Neuron (in vitro differentiated cells): ENCODE results near the gene EHBP1.

Experiments
- H2AFZ ChIP-seq: one replicate; pipeline ENCODE4 v1.6.1; 2013; ENCODE audit warnings: low read depth, mild to moderate bottlenecking, inconsistent platforms, low read length, moderate library complexity
- H3K27me3 ChIP-seq: one replicate; pipeline ENCODE4 v1.6.1; 2013; ENCODE audit warnings: low read length; ENCODE audit not compliant: insufficient read depth
- H3K36me3 ChIP-seq: one replicate; pipeline ENCODE4 v1.6.1; 2013; ENCODE audit warnings: low read length; ENCODE audit not compliant: insufficient read depth
- H3K4me1 ChIP-seq: one replicate; pipeline ENCODE4 v1.6.1; 2013; ENCODE audit warnings: low read length; ENCODE audit not compliant: insufficient read depth
- H3K4me3 ChIP-seq: 2 replicates; pipeline ENCODE4 v1.5.1; 2013; ENCODE audit warnings: mild to moderate bottlenecking, low read length, moderate library complexity
- H3K9me3 ChIP-seq: one replicate; pipeline ENCODE4 v1.6.1; 2013; ENCODE audit warnings: low read length

EHBP1 gene

GRCh38 chr2:62831729-62832128 lies 126.2 kb downstream of the EHBP1 start:
- H3K4me1 ChIP-seq: no peaks in the 10 kb centered on the region
- H2AFZ ChIP-seq: no peak overlapping the region
- H3K27me3 ChIP-seq: no peaks in the 10 kb centered on the region
- peaks cover 19% of the 10 kb centered on the region for H3K36me3 ChIP-seq
- peaks cover 11% of the 10 kb centered on the region for H3K9me3 ChIP-seq
- no peak overlapping the region for H3K4me3 ChIP-seq

DNA sequence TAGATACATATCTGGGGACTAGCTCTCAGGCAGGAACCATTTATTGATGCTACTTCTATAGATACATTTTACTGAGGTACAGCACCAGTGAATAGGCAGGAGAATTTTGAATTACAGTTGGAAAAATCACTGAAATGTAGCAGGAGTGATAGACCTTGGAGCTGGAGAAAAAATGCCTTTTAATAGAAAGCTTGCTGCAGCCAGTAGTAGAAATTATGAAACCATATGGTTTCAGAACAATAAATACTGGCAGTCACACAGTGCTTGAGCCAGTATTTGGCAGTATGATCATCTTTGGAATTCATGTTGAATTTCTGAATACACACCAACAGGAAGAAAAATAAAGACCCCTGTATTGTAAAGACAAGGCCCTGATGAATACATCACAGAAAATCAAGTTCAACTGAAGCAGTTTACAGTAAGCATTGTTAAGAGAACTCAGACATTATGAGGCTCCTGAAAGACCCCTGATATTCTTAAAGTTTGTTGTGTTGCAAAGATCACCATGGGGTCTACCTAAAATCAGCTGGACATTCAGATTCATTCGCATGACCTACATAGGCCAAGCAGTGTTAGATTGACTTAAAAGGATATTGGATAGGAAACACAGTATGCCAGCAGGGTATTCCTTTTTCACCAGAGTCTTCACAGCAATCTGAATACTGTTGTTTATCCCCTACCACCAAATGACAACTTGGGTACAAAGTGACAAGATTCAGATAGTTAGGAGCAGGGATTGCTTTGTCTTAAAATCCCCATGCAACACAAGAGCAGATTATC lies 139.0 kb downstream of the EHBP1 start:
- H3K36me3 ChIP-seq: no peaks in the 10 kb centered on the region
- H2AFZ ChIP-seq: no peak overlapping the region
- no peaks in the 10 kb centered on the region for H3K9me3 ChIP-seq
- H3K27me3 ChIP-seq: no peaks in the 10 kb centered on the region
- no peak overlapping the region for H3K4me3 ChIP-seq
- H3K4me1 ChIP-seq: no peaks in the 10 kb centered on the region

GRCh38 chr2:62845256-62845655 lies 139.7 kb downstream of the EHBP1 start:
- Histone ChIP-seq H3K4me1 (no peaks in the 10 kb centered on the region), H3K4me3 (no peak overlapping the region), H3K36me3 (no peaks in the 10 kb centered on the region), H2AFZ (no peak overlapping the region), H3K27me3 (no peaks in the 10 kb centered on the region), H3K9me3 (no peaks in the 10 kb centered on the region)

DNA sequence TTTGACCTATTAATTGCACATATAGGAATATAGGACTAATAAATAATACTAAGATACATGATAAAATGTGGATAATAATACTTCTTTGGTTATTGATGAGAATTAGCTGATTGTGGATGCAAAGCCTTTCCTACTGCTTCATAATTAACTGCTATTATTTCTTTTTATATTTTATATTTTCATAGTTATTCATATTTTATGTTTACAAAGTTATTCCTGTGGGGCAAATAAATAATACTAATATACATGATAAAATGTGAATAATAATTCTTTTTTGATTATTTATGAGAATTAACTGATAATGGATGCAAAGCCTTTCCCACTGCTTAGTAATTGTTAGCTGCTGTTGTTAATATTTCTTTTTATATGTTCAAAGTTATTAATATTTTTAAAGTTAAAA lies 146.7 kb downstream of the EHBP1 start:
- Histone ChIP-seq H3K4me1 (no peaks in the 10 kb centered on the region), H3K9me3 (peaks cover 16% of the 10 kb centered on the region), H2AFZ (no peak overlapping the region), H3K27me3 (no peaks in the 10 kb centered on the region), H3K4me3 (no peak overlapping the region), H3K36me3 (peaks cover 2% of the 10 kb centered on the region)

- Histone ChIP-seq H3K36me3 (peaks cover 8% of the 10 kb centered on the region), H3K4me1 (no peaks in the 10 kb centered on the region), H3K27me3 (no peaks in the 10 kb centered on the region), H3K9me3 (peaks cover 16% of the 10 kb centered on the region), H3K4me3 (no peak overlapping the region), H2AFZ (no peak overlapping the region)
Observed at GRCh38 chr2:62854600-62855514, 149.3 kb downstream of the EHBP1 start.

DNA sequence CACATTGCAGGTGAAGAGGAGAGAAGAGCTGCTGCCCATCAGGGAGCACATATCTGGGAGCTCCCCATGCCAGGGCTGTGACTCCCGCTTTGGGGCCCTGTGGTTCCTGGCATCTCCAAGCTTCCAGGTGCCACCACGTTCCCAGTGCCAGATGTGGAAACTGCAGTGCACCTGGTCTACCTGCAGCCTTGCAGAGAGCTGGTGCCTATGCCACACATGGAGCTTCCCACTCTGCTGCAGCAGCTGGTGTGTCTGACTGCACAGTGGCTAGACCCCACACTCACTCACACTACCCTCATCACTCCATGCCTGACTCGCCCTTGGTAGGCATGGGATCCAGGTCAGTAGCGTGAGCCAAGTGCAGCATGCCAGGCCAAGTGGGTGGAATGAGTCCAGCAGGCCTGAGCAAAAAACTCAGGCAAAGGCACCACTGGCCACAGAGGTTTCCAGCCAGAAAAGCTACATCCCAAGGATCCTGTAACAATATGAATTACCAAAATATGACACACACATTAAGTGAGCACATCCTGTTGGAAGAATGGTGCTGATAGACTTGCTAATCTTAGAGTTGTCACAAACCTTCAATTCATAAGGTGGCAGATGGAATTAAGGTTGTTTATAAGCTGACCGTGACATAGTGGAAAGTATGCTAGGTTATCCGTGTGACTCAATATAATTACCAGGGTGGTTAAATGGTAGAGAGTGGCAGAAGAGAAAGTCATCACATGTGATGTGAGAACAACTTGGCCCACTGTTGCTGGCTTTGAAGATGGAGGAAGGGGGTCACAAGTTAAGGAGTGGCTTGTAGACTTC lies 150.9 kb downstream of the EHBP1 start:
- H3K9me3 ChIP-seq: peaks cover 16% of the 10 kb centered on the region
- no peaks in the 10 kb centered on the region for H3K4me1 ChIP-seq
- no peak overlapping the region for H3K4me3 ChIP-seq
- no peaks in the 10 kb centered on the region for H3K27me3 ChIP-seq
- H3K36me3 ChIP-seq: peaks cover 9% of the 10 kb centered on the region
- no peak overlapping the region for H2AFZ ChIP-seq

- Histone ChIP-seq H3K27me3 (no peaks in the 10 kb centered on the region), H3K4me3 (no peak overlapping the region), H3K4me1 (no peaks in the 10 kb centered on the region), H3K36me3 (peaks cover 9% of the 10 kb centered on the region), H3K9me3 (peaks cover 16% of the 10 kb centered on the region), H2AFZ (no peak overlapping the region)
Observed at GRCh38 chr2:62857139-62857931, 151.8 kb downstream of the EHBP1 start.

- peaks cover 9% of the 10 kb centered on the region for H3K36me3 ChIP-seq
- no peaks in the 10 kb centered on the region for H3K27me3 ChIP-seq
- H3K9me3 ChIP-seq: peaks cover 13% of the 10 kb centered on the region
- no peaks in the 10 kb centered on the region for H3K4me1 ChIP-seq
- no peak overlapping the region for H3K4me3 ChIP-seq
- H2AFZ ChIP-seq: no peak overlapping the region
Observed at GRCh38 chr2:62858231-62858832, 152.8 kb downstream of the EHBP1 start.

DNA sequence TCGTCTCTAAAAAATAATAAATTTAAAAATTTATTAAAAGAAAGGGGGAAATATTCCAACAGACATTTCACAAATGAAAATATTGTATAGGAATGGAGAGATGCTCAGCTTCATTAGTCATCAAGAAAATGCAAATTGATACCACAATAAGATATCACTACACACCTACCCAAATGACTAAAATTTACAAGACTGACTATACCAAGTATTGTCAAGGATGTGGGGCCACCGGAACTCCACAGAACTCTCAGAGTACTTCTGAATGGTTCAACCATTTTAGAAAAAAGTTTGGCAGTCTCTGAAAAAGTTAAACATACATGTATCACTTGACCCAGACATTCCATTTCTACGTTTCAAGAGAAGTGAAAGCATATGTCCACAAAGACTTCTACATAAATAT lies 163.4 kb downstream of the EHBP1 start:
- H2AFZ ChIP-seq: no peak overlapping the region
- peaks cover 20% of the 10 kb centered on the region for H3K36me3 ChIP-seq
- H3K4me1 ChIP-seq: no peaks in the 10 kb centered on the region
- no peaks in the 10 kb centered on the region for H3K27me3 ChIP-seq
- no peaks in the 10 kb centered on the region for H3K9me3 ChIP-seq
- H3K4me3 ChIP-seq: no peak overlapping the region

DNA sequence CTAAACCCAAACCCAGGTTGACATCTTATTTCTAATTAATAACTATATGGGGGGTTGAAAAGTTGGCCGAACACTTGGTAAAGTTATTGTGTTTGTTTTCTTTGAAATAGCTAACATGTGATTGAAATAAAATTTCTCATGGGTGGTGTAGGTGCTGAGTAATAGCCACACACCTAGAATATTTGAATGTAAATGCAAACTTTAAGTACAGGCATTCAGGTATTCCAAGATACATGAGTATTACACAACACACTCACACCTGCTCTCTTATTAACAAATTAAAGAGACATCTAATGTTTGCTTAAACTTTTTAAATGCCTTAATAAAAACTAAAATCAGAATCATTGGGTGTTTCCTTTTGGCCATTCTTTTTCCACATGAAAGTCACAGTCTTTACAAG lies 165.5 kb downstream of the EHBP1 start:
- peaks cover 23% of the 10 kb centered on the region for H3K36me3 ChIP-seq
- no peaks in the 10 kb centered on the region for H3K27me3 ChIP-seq
- peaks cover 6% of the 10 kb centered on the region for H3K9me3 ChIP-seq
- H3K4me3 ChIP-seq: no peak overlapping the region
- H3K4me1 ChIP-seq: no peaks in the 10 kb centered on the region
- no peak overlapping the region for H2AFZ ChIP-seq

DNA sequence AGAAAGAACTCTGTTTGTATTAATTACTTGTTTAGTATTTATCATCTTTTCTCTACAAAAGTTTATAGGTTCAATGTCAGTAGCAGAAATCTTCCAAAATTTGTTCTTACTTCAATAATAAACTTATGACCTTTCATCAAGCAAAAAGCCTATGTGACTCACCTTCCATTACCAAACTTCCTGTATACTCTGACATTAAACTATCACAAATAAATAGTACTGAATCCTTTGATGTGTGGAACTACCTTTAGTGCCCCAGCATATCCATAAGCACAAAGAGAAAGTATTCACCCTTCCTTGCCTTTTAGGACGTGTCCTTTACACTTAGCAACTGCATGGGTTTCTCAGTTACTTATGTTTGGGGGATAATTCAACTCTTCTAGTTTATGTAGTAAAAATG lies 166.0 kb downstream of the EHBP1 start:
- Histone ChIP-seq H3K36me3 (peaks cover 25% of the 10 kb centered on the region), H3K9me3 (peaks cover 6% of the 10 kb centered on the region), H2AFZ (no peak overlapping the region), H3K27me3 (no peaks in the 10 kb centered on the region), H3K4me3 (no peak overlapping the region), H3K4me1 (no peaks in the 10 kb centered on the region)

GRCh38 chr2:62873603-62874002 lies 168.1 kb downstream of the EHBP1 start:
- Histone ChIP-seq H3K4me3 (no peak overlapping the region), H3K36me3 (peaks cover 38% of the 10 kb centered on the region), H3K9me3 (peaks cover 9% of the 10 kb centered on the region), H2AFZ (no peak overlapping the region), H3K4me1 (no peaks in the 10 kb centered on the region), H3K27me3 (no peaks in the 10 kb centered on the region)
